Endothelial cell of umbilical vein (primary cell): ENCODE data around the gene SRGAP3. TPM values are rescaled to one million over a fixed set of nuclear protein-coding genes. Genes with fewer than 3 reads are reported as not detected.

Experiments used
- BruUV-seq: library from RNA; stranded (reverse); fragments of 400-500 nt; replicated peaks from 2 replicates; lab custom pipeline; 2021; lab: Mats Ljungman, UMichigan
- CTCF ChIA-PET: fragments of 300-600, 350-600 bp; sonication (Branson Sonifier 250); formaldehyde crosslinking; loops from one replicate; lab custom pipeline; 2021; ENCODE audit warnings: antibody characterized with exemption, inconsistent platforms; lab: Charles Lee
- POLR2A ChIA-PET: fragments of 300-600, 350-600 bp; sonication (Branson Sonifier 250); formaldehyde crosslinking; loops from one replicate; lab custom pipeline; 2021; ENCODE audit warnings: antibody characterized with exemption, inconsistent platforms; lab: Charles Lee
- DNase-seq: peaks from one replicate; pipeline ENCODE4 v3.0.0-alpha.2; 2011; ENCODE audit warnings: low read depth, low spot score
- FAIRE-seq: peaks from 2 replicates; lab custom pipeline; 2011; peaks lifted over from hg19 to GRCh38; lab: Jason Lieb, UNC
- H2AFZ ChIP-seq: 2 replicates; pipeline ENCODE4 v1.6.0; 2012; ENCODE audit warnings: low read depth, low read length, control low read depth, inconsistent platforms
- H3K27ac ChIP-seq: 2 replicates; pipeline ENCODE4 v1.5.1; 2011; ENCODE audit warnings: low read depth, mild to moderate bottlenecking, control low read depth, low read length, moderate library complexity; ENCODE audit not compliant: insufficient read depth
- H3K27me3 ChIP-seq, 2 experiments: 2 replicates each; pipeline versions ENCODE4 v1.6.0 to v1.6.1; 2011; ENCODE audit warnings: low read length in 2 of 2, mixed read lengths in 1 of 2; ENCODE audit not compliant: control insufficient read depth in 2 of 2, insufficient read depth in 2 of 2
- H3K36me3 ChIP-seq, 2 experiments: 2 replicates in 1 of 2; 3 replicates in 1 of 2; pipeline ENCODE4 v1.5.1; 2011; ENCODE audit warnings: low read length in 2 of 2, mild to moderate bottlenecking in 1 of 2, moderate library complexity in 1 of 2; ENCODE audit not compliant: control insufficient read depth in 2 of 2, insufficient read depth in 2 of 2; ENCODE audit errors: extremely low read depth in 1 of 2
- H3K4me1 ChIP-seq: 3 replicates; pipeline ENCODE4 v1.5.1; 2011; ENCODE audit warnings: mild to moderate bottlenecking, low read length; ENCODE audit not compliant: control insufficient read depth, insufficient read depth; ENCODE audit errors: extremely low read depth
- H3K4me2 ChIP-seq: 2 replicates; pipeline ENCODE4 v1.6.1; 2011; ENCODE audit warnings: low read length, control low read depth, mixed read lengths; ENCODE audit not compliant: insufficient read depth
- H3K4me3 ChIP-seq, 3 experiments: fragments of 200-600 bp in 1 of 3; sonication (generic), shearing (Covaris generic) in 1 of 3; replicated peaks in 1 of 3; 2 replicates each; pipeline ENCODE4 v1.5.1; 2011 to 2016; ENCODE audit warnings: control low read depth in 3 of 3, low read length in 3 of 3, mild to moderate bottlenecking in 2 of 3, inconsistent platforms in 1 of 3, low read depth in 1 of 3, moderate library complexity in 1 of 3; ENCODE audit not compliant: insufficient read depth in 1 of 3
- H3K79me2 ChIP-seq: 2 replicates; pipeline ENCODE4 v1.6.0; 2012; ENCODE audit warnings: low read length, inconsistent platforms; ENCODE audit not compliant: control insufficient read depth, insufficient read depth
- H3K9ac ChIP-seq: replicated peaks from 2 replicates; pipeline ENCODE3; 2011; ENCODE audit warnings: low read length, control low read depth; ENCODE audit not compliant: insufficient read depth; ENCODE audit errors: extremely low read depth
- H3K9me1 ChIP-seq: replicated peaks from 3 replicates; pipeline ENCODE4 v1.6.0; 2011; ENCODE audit warnings: mild to moderate bottlenecking, low read length; ENCODE audit not compliant: control insufficient read depth, insufficient read depth; ENCODE audit errors: extremely low read depth
- H3K9me3 ChIP-seq: replicated peaks from 2 replicates; pipeline ENCODE4 v1.5.1; 2012; ENCODE audit warnings: low read length, inconsistent platforms; ENCODE audit not compliant: control insufficient read depth, insufficient read depth
- H4K20me1 ChIP-seq: replicated peaks from 2 replicates; pipeline ENCODE3; 2011; ENCODE audit warnings: mild to moderate bottlenecking, low read length; ENCODE audit not compliant: control insufficient read depth, insufficient read depth; ENCODE audit errors: extremely low read depth
- EZH2 ChIP-seq: IDR thresholded peaks from 2 replicates; pipeline ENCODE4 v1.6.1; 2012; ENCODE audit warnings: borderline replicate concordance, low read depth, mild to moderate bottlenecking, moderate library complexity, low read length, inconsistent platforms; ENCODE audit not compliant: severe bottlenecking
- FOS ChIP-seq: IDR thresholded peaks from 2 replicates; pipeline ENCODE4 v1.6.1; 2011; ENCODE audit warnings: mild to moderate bottlenecking, low read length, moderate library complexity, borderline replicate concordance; ENCODE audit not compliant: insufficient read depth
- GATA2 ChIP-seq: IDR thresholded peaks from 2 replicates; pipeline ENCODE4 v1.7.0; 2011; ENCODE audit warnings: low read depth, mild to moderate bottlenecking, moderate library complexity, mixed read lengths, low read length; ENCODE audit not compliant: insufficient read length, insufficient read depth
- JUN ChIP-seq: IDR thresholded peaks from 2 replicates; pipeline ENCODE4 v1.6.1; 2011; ENCODE audit warnings: borderline replicate concordance, low read depth; ENCODE audit not compliant: insufficient read length, insufficient read depth
- MYC ChIP-seq: IDR thresholded peaks from one replicate; pipeline ENCODE4 v1.6.1; 2011; ENCODE audit warnings: mild to moderate bottlenecking, low read depth, low read length
- POLR2A ChIP-seq: IDR thresholded peaks from 2 replicates; pipeline ENCODE4 v1.6.1; 2012; ENCODE audit warnings: low read depth, mild to moderate bottlenecking, control low read depth, low read length
- POLR2AphosphoS5 ChIP-seq: IDR thresholded peaks from 2 replicates; pipeline ENCODE4 v1.6.1; 2012; ENCODE audit warnings: low read depth, mild to moderate bottlenecking, control low read depth, low read length, moderate library complexity; ENCODE audit not compliant: insufficient read depth
- dilution Hi-C: fragments of 300-500 bp; cut with MboI; formaldehyde crosslinking; loops from one replicate; pipeline ENCODE4 v1.15.0; 2019; ENCODE audit warnings: low sequenced_read_pairs; ENCODE audit not compliant: extremely low pct_ligation_motif_present
- intact Hi-C: fragments of 100-400 bp; cut with micrococcal nuclease; formaldehyde crosslinking; loops from one replicate; pipeline ENCODE4 v1.10.0; 2022
- polyA plus RNA-seq, 4 experiments: library from polyadenylated mRNA; depleted of rRNA in 3 of 4; stranded (reverse) in 3 of 4; unstranded in 1 of 4; fragments of >200 nt; gene quantifications; 2 replicates each; pipeline versions ENCODE4 v1.2.1 to v1.2.3, GENCODE V29; 2011 to 2012; ENCODE audit warnings: missing spikeins in 1 of 4
- total RNA-seq: library from RNA; stranded (reverse); gene quantifications from 2 replicates; pipeline ENCODE4 v1.2.3, GENCODE V29; 2021
- TF ChIP-seq, protein P1 (sequence below), 2 donors: IDR thresholded peaks; 1 replicate in 1 of 2; 2 replicates in 1 of 2; pipeline ENCODE4 v1.5.1; 2011; ENCODE audit warnings: low read length in 2 of 2, mild to moderate bottlenecking in 2 of 2, moderate library complexity in 2 of 2, control low read depth in 1 of 2, inconsistent platforms in 1 of 2, low read depth in 1 of 2; ENCODE audit not compliant: insufficient read depth in 1 of 2; ENCODE audit errors: extremely low read depth in 1 of 2
- TF ChIP-seq, protein P2 (sequence below): IDR thresholded peaks from 2 replicates; pipeline ENCODE4 v1.6.1; 2011; ENCODE audit not compliant: insufficient read depth, insufficient read length

The SRGAP3 gene
- total and polyA plus RNA-seq, 2 donors (not counting 3 experiments of a cell fraction or from before 2014, with no cell fraction given) = 0.06 TPM; not detected in 1

DNA sequence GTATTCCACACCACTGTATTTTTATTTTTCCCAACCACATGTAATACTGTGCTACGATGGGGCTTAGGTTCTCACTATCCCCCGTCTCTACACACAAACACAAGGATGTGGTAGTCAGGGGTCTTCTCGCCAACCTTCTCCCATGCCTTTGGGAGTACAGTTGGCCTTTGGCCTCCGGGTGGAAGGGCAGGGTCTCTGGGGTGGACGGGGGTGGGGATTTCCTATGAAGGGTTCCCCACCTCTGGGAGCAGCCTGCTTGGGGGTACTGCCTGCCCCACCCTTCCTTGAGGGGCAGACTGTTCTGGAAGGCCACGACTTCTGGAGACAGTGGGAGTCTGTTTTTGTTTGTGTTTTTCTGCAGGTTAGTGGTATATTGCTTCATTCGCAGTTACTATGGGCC is 264.9 kb downstream of the SRGAP3 start:
- dilution Hi-C loops = no loop called here
- DNase-seq (no peak), FAIRE-seq (no peak)
- Histone ChIP-seq H3K9me1 (no peaks in the 10 kb centered on the region), H3K9ac (no peak overlapping the region), H3K4me3 (no peak overlapping the region), H3K4me2 (no peak overlapping the region), H2AFZ (no peak overlapping the region), H3K27me3 (peaks cover 0 to 3% of the 10 kb centered on the region in 2 experiments), H3K36me3 (no peaks in the 10 kb centered on the region), H3K4me1 (no peaks in the 10 kb centered on the region), H3K9me3 (no peaks in the 10 kb centered on the region), H3K27ac (no peak overlapping the region), H3K79me2 (no peaks in the 10 kb centered on the region), H4K20me1 (no peaks in the 10 kb centered on the region)
- ChIA-PET POLR2A (no interaction called here), CTCF (interaction anchor here (5.1 kb wide), 1 partner anchor 9 kb away, joined by 73 read pairs; no protein-coding TSS in a partner anchor)
- BruUV-seq = no TSS peak
- TF ChIP-seq JUN = no peak
- no peak for TF ChIP-seq GATA2
- TF ChIP-seq POLR2A = no peak
- TF ChIP-seq POLR2AphosphoS5 = no peak
- TF ChIP-seq FOS = no peak
- no peak for TF ChIP-seq MYC
- TF ChIP-seq, protein P1, sequence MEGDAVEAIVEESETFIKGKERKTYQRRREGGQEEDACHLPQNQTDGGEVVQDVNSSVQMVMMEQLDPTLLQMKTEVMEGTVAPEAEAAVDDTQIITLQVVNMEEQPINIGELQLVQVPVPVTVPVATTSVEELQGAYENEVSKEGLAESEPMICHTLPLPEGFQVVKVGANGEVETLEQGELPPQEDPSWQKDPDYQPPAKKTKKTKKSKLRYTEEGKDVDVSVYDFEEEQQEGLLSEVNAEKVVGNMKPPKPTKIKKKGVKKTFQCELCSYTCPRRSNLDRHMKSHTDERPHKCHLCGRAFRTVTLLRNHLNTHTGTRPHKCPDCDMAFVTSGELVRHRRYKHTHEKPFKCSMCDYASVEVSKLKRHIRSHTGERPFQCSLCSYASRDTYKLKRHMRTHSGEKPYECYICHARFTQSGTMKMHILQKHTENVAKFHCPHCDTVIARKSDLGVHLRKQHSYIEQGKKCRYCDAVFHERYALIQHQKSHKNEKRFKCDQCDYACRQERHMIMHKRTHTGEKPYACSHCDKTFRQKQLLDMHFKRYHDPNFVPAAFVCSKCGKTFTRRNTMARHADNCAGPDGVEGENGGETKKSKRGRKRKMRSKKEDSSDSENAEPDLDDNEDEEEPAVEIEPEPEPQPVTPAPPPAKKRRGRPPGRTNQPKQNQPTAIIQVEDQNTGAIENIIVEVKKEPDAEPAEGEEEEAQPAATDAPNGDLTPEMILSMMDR (IDR thresholded peaks at IDR 0.05; ENCODE audit: extremely low read depth in 1 of 2, insufficient read depth in 1 of 2, low read depth in 1 of 2, low read length in 2 of 2) = no peak
- TF ChIP-seq, protein P2, sequence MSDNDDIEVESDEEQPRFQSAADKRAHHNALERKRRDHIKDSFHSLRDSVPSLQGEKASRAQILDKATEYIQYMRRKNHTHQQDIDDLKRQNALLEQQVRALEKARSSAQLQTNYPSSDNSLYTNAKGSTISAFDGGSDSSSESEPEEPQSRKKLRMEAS = no peak
- TF ChIP-seq EZH2 = no peak
- intact Hi-C loops = no loop called here
